NCI-H2107 treated with DMSO at 0.1 percent for 48 hours (cell line): ENCODE results near the gene COL24A1.
"Not testable (repeated sequence)": the region's sequence is repeated elsewhere in the genome, so short reads cannot be mapped to it uniquely, and the experiment has no call there.

Source experiments
- DNase-seq: peaks from one replicate; lab custom pipeline; 2025; ENCODE audit not compliant: unreplicated experiment; lab: John Stamatoyannopoulos, UW

COL24A1 gene

DNA sequence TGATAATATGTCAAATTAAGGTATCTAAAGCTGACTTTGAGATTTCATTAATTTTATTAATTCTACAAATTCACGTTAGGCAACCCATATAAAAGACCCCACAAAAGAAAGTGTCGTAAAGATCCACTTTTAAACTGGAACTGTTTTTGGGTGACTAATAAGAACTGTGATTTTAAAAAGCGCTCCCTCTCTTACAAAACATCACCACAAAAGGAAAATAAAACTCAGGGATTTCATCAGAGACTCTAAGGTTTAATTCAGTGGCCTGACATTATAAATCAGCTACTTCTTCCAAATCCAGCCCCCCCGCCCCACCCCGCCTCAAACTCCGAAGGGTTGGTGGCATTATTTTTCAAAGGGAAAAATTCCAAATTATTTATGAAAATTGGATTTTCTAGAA lies 2.7 kb downstream of the COL24A1 start:
- DNase-seq: no peak

DNA sequence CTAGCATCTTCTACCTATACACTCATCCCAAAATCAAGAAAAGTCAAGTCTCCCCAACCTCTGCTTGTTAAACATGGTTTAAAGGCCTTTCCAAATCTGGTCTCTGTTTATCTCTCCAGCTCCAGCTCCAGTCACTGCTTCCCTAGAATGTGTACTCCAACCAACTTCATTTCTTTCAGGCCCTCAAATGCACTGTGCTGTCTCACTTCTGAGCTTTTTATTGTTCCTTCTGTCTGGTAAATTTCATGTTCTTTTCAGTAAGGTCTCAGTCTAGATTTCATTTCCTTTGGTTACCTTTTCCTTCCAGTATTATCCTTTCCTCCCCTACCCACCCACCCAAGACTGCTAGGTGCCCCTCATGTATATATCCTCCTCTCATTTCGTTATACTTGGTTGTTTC lies 3.7 kb downstream of the COL24A1 start:
- no peak for DNase-seq

DNA sequence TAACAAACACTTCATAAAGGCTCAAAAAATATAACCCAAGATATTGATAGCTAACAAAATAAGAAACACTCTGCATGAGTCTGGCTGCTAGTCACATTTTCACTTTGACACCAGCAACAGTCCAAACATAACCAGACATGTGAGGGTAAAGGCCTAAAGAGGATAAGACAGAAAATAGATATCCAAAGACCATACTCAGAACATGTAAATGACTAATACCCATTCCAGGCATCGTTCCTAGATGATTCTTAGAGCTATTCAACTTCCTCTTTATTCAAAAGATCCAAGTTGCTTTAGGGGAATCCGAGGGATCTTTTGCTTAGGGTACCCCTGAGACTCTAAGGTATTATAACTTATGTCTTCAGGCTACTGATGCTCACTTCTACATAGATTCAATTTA lies 5.1 kb downstream of the COL24A1 start:
- no peak for DNase-seq

DNA sequence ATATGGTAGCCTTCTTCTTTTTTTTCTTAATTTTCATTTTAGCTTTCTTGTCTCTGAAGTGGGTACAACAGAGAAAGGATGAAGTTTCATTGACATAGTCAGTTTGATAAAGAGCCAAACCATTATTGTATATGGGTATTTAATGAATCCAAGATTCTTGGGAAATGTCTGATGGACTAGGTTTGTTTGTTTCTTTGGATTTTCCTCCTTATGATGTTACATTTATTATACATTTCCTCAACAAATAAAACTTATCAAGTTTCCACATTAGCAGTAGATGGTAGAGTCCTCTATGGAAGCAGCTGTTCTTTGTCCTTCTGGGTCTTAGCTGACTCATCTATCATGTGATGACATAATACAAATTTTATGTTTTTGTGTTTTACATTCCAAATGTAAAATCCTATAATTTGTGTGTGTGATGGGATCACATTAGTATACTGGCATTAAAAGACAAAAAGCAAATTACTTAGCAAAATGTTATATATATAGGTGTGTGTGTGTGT lies 6.0 kb downstream of the COL24A1 start:
- no peak for DNase-seq

DNA sequence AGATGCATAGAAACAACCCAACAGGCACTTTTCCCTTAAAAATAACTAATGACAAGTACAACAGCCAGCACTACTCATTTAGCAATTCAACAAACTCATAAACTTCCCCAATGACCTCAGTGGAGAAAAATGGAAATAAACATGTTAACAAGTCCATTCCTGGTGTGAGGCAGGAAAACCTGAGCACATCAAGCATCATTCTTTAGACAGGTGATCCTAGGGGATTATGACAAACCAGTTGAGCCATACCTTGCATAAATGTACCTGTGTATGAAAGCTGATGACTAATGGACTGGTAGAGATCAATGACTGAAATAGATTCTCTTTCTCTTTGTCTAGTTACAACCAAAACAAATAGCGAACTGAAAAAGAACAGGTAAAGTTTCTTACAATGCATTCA lies 7.0 kb downstream of the COL24A1 start:
- no peak for DNase-seq

DNA sequence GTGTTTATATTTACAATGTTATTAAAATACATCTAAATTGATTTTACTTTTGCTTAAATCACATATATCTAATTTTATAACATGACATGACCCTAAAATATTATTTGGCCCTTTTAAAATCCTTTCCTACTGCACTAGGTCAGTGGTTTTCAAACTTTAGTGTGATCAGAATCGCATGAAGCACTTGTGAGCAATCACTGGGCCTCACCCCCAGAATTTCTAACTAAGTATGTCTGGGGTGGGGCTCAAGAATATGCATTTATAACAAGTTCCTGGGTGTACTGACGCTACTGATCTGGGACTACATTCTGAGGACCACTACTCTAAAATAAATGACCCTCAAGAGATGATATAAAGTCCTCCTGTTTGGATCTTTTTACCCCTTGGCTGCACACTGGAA lies 8.8 kb downstream of the COL24A1 start:
- no peak for DNase-seq

DNA sequence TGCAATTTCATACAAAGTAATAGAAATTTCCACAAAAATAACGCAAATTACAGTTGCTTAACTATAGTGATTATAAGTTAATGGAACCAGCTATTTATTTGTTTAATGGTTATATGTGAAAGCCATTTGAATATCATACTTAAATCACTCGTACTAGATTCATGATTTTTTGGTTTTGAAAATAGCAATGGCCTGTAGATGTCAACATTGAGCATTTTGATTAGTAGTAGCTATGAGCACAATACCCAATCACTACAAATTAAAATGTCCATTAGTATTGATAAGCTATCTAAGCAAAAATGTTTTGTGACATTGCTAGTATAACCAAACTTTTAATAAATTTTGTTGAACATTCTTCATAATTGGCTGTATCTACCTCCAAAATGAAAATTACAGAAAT lies 10.0 kb downstream of the COL24A1 start:
- no peak for DNase-seq

DNA sequence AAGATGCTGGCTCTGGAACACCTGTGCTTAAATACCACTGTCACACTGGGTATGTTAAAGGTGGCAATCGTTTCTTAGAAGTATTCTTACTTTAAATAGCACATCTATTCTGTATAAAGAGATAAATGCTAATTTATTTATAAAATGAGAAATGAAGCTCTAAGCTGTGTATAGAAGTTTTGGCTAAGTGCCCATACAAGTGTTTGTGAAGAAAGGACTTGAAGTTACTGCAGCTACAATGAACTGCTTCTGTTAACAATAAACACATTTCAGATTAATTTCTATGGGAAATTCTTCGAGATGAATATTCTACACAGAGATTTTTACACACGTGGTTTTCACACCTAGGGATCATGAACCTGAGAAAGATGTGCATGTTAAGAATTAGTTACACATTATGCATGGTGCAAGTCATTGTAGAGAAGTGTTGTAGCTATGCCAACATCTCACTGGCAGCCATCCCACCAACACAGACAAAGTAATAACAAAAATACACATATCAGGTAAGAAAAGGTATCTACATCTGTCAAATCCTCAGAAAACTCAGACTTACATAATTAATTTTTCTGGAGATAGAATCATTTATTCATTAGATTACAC lies 16.2 kb downstream of the COL24A1 start:
- no peak for DNase-seq

DNA sequence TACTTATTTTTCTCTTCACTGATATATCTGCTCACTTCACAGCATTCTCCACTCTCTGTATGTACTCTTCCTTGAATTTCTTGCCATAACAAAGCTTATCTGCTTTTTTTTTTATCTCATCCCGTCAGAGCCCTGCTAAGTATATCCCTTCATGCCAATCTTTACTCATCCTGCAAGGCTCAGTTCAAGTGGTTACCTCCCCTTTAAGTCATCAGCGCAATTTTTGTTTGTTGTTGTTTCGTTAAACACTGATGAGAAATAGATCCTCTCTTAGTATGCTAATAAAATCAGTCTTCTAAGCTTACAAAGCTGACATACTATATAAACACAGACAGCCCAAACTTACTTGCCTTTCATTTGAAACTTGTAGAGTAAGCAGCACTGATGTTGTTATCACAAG lies 17.8 kb downstream of the COL24A1 start:
- no peak for DNase-seq

DNA sequence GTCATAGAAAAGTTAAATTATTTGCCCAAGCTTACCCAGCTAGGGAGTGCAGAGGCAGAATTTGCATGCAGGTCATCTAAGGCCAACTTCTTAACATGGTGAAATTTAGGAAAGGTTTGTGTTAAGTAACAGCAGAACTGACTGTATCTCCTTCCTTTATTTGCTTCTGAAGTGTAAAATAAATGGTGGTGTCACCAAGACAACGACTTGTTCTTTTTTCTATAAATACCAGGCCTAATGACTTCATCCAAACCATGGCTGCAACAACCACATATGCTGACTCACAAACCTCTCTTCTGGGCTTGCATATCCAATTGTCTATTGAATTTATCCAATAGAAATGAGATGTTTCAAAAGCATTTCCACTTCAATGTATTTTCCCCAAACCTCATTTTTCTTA lies 19.1 kb downstream of the COL24A1 start:
- no peak for DNase-seq

DNA sequence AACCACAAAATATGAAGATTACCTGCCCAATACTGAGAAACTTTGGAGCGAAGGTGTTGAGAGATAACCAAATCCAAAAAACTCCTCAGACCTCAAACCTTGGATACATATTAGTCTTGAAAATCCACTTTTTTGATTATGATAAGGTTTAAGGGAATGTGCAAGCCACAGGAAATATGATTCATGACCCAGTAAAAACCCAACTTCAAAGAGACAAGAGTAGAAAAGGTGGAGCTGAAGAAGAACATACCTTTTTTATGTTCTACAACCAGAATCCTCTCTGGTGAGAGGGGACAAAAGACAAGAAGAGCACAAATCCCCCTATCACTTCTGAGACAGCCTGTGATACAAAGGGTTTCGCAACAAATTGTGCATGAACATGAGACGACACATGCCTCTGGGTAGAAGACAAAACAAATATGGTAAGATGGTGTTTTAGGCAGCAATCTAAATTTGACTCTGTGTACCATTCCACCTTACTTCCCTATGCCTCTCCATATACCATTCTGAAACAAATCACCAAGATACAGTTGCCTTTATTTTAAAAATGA lies 37.3 kb downstream of the COL24A1 start:
- DNase-seq: no peak

DNA sequence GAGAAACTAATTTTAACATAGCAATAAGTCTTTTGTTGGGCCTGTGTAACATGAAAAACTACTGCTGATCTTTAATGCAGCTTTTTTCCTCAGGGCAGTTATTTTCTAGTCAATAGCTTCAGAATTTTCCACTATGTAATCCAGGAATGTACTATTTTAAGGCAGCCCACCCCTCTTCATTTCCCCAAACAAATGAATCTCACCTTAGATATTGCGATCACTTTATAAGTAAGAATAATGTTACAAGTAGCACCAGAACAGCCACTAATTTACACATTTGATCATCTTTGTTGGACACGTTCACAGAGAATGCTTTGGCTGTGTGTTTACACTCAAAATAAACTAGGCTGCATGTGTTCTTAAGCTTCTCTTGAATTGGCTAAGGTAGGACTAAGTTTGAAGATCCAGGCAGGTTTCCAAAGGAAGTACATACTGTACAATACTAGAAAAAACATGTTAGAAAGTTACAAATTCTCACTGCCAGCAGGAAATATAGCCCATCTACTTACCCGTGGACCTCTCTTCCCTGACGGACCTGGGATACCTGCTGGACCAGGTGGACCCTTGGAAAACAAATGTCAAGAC lies 41.7 kb downstream of the COL24A1 start:
- no peak for DNase-seq

DNA sequence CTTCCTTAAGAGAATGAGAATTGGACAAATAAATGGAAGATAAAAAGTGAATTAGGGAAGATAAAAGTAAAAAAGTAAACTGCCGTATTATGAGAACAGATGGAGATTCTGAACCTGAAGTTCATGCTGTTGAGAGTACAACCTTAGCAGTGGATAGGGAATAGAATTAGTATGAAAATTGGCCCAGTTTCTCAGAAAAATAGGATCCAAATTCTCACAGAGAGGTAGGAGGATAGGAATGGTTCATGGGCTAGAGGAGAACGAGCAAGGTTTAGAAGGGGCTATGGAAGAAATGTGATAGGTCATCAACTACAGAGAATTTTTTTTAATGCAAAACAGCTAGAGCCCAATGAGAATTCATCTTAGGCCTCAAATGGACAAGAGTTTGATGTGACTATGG lies 42.3 kb downstream of the COL24A1 start:
- DNase-seq: no peak

DNA sequence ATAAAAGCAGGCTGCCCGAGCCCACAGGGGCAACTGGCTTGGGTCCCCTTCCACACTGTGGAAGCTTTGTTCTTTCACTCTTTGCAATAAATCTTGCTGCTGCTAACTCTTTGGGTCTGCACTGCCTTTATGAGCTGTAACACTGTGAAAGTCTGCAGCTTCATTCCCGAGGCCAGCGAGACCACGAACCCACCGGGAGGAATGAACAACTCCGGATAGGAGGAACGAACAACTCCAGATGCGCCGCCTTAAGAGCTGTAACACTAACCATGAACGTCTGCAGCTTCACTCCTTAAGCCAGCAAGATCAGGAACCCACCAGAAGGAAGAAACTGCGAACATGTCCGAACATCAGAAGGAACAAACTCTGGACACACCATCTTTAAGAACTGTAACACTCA lies 45.0 kb downstream of the COL24A1 start:
- not testable (repeated sequence) for DNase-seq

DNA sequence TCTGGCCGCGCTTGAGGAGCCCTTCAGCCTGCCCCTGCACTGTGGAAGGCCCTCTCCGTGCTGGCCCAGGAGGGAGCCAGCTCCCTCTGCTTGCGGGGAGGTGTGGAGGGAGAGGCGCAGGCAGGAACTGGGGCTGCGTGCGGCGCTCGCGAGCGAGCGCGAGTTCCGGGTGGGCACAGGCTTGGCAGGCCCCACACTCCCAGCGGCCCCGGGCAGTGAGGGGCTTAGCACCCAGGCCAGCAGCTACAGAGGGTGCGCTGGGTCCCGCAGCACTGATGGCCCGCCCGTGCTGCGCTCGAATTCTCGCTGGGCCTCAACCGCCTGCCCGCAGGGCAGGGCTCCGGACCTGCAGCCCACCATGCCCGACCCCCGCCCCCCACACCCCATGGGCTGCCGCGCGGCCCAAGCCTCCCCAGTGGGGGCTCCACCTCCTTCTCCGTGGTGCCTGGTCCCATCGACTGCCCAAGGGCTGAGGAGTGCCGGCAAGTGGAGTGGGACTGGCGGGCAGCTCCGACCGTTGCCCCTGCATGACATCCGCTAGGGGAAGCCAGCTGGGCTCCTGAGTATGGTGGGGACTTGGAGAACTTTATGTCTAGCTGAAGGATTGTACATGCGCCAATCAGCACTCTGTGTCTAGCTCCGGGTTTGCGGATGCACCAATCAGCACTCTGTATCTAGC lies 46.0 kb downstream of the COL24A1 start:
- no peak for DNase-seq

DNA sequence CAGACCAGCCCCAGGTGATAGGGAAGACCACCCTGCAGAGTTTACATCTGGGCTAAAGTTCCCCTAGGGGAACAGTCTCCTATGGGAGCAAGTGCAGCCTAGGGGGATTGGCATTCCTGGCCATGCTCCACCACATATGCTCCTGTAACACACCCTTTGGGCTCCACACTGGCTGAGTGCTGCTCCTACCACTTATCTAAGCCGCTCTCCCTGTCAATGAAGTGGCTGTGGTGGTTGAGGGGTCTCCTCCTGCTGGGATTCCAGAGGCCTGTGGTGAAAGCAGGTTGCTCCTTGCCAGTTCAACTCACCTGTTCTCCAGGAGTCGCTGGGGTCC lies 51.1 kb downstream of the COL24A1 start:
- no peak for DNase-seq

DNA sequence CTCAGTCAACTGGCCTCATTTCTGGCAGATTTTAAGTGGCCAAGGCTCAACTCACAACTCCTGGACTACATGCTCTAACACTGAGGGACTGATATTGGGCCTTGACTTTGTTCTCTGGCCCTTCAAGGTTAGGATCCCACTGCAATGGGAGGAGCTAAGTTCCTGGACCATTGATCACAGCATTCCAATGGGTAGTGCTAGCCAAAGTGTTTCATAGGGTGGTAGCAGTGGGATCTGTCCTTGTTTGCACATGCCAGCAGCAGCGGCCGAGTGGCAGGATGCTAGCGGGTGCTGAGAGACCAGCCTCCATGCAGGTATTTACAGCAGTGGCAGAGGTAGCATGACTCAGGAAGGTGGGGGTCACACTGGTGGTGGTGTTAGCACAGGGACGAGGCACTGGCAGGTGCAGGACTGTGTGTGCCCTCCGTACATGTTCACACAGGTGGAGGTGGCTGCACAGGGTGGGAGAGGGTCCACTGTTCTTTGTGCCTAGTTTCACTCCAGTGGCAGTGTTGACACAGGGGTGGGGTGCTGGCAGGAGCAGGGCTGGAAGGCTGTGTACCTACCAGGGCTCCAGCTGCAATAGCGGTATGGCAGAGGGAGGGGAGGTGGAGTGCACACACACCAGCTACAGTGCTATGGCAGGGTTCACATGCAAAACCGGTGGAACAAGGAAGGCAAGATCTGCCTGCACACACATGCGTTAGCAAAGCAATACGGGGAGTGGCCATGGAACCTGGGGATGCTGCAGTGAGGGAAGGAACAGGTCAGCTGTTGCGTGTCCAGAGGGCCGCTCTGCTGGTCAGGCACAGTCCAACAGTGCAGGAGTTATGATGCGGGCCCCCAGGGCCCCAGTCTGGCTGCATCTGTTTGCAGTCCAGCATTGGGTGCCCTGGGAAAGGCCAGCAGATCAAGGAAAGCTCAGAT lies 51.7 kb downstream of the COL24A1 start:
- no peak for DNase-seq

DNA sequence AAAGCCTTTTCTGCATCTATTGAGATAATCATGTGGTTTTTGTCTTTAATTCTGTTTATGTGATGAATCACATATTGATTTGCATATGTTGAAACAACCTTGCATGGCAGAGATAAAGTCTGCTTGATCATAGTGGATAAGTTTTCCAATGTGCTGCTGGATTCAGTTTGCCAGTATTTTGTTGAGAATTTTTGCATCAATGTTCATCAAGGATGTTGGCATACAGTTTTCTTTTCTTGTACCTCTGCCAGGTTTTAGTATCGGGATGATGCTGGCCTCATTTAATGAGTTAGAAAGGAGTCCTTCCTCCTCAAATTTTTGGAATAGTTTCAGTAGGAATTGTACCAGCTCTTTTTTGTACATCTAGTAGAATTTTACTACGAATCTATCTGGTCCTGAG lies 55.0 kb downstream of the COL24A1 start:
- no peak for DNase-seq

DNA sequence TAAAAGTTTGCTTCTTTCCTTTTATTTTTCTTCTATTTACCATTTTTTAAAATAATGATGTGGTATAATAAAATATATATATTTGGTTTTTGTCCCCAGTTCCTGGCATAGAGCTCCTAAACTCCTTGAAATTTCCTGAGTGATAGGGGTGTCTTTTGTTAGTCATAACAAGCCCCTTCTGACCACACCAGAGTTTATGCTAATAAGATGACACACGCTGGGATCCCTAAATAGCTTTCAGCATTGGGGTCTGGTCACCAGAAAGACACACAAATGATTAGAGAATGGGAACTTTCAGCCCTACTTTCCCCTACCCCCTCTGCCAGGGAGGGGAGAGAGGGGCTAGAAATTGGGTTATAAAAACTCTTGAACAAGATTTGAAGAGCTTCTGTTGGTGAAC lies 56.2 kb downstream of the COL24A1 start:
- DNase-seq: no peak

DNA sequence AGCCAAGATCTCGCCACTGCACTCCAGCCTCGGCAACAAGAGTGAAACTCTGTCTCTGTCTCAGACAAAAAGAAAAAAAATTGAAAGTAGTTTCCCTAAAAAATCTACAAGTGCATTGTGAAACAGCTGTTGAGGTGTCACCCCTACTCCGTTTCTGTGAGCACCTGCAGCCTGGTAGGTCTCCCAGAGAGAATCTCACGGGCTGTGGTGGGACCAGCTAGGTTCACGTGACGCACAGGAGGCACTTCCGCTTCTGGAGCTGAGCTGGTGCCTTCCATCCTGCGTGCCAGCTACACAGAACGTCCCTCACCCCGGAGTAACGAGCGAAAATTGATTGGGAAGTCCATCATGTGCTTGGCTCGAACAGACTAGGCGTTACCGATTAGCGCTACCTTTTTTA lies 66.8 kb downstream of the COL24A1 start:
- no peak for DNase-seq

DNA sequence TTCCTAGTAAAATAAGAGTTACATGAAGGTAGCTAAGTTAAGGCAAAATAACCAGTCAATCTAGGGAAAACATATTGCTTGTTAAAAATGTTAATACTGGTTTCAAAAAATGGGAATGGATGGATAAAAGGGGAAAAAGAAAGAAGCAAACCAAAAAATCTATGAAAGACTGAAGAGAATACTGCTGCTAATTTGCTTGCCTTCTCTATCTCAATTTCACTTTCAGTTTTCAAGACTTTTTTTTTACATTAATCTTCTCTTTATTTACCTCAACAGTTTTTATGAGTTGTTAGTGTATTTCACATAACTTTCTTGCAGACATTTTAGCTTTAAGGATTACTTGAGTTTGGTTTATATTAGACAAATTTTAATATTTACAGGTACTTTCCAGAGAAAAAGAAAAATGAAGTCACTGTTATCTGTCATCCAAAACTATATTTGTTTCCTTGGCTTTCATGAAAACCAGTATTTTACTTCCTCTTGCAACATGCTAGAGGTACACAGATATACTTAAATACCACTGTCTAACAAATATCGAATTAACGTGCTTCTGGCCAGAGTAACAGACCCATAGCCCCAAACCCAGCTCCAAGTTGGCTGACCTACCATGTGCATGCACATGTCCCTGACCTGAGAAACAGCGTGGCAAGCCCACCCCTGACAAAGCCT lies 70.7 kb downstream of the COL24A1 start:
- no peak for DNase-seq
